ENCODE results near the gene SLC22A7.

The SLC22A7 gene

GRCh38 chr6:43331470-43331869, 33.4 kb downstream of the SLC22A7 start (continued):
- no peak for TF ChIP-seq ZNF366 (tag by site-specific recombination; conservative IDR thresholded peaks at IDR 0.05)
- TF ChIP-seq ZNF23 (tag by site-specific recombination; IDR thresholded peaks at IDR 0.05; ENCODE audit: borderline replicate concordance), result no peak
- TF ChIP-seq REST (tag by site-specific recombination; IDR thresholded peaks at IDR 0.05), result no peak
- no peak for TF ChIP-seq ZNF488 (tag by site-specific recombination; IDR thresholded peaks at IDR 0.05)
- no peak for TF ChIP-seq ZNF585B (tag by site-specific recombination; IDR thresholded peaks at IDR 0.05)
- no peak for TF ChIP-seq ZNF169 (tag by site-specific recombination; IDR thresholded peaks at IDR 0.05)

- no peak overlapping the region for H3K27ac ChIP-seq (ENCODE audit: extremely low read depth, low read depth, low read length)
- CTCF ChIA-PET, result interaction anchor here (0.6 kb wide), 1 partner anchor 103 kb away, joined by 3 read pairs; no protein-coding TSS in a partner anchor
- no peaks in the 10 kb centered on the region for H3K9me3 ChIP-seq (ENCODE audit: control insufficient read depth, insufficient read depth, low read depth, low read length)
- H3K4me3 ChIP-seq (ENCODE audit: low read depth, low read length), result no peak overlapping the region
- peaks cover 3% of the 10 kb centered on the region; the same call in 1 of the 2 replicates for H3K4me1 ChIP-seq (ENCODE audit: control insufficient read depth, insufficient read depth, low read length)
- POLR2A ChIA-PET, result no interaction called here
- peaks cover 0 to 6% of the 10 kb centered on the region in 2 experiments; a peak in 1 of 3 replicates for H3K36me3 ChIP-seq (ENCODE audit: control insufficient read depth in 2 of 2, insufficient read depth in 1 of 2, low read length in 2 of 2)
- no peak for TF ChIP-seq ZBTB11 (tag by site-specific recombination; conservative IDR thresholded peaks at IDR 0.05; ENCODE audit: low read depth)
- no peak for TF ChIP-seq ZNF677 (tag by site-specific recombination; IDR thresholded peaks at IDR 0.05)
- no peak for TF ChIP-seq ZNF548 (tag by site-specific recombination; IDR thresholded peaks at IDR 0.05)
- TF ChIP-seq ZNF544 (tag by site-specific recombination; IDR thresholded peaks at IDR 0.05), result no peak
These were observed 33.8 kb downstream of the SLC22A7 start for GRCh38 chr6:43331891-43332290.

DNA sequence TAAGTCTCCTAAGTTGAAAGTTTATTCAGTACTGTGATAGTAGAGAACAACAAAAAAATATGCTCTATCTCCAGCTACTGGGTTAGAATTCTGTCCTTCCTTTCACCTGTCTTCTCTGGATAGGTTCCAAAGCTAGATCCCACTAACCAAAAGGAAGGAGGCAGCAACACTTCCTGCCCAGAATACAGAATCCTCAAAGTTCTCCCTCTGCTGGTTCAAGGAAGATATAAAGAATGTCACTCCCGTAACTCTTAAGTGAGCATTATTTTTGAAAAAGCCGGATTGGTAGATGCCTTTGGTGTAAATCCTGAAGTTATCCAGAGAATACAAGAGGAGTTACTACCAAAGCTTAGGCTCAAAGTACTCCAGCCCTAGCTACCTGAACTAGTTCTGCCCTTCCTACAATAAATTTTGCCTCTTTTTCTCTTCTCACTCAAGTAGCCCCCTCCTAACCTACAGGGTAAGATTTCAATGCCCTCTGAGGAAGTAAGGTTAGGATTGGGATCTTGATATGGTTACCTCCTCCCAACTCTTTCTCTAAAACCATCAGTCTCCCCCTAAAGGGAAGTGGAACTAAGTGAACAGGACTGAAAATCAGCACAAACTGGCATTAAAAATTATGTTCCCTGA, 36.5 kb downstream of the SLC22A7 start:
- POLR2A ChIA-PET, result interaction anchor here (0.7 to 1.7 kb wide), 3 partner anchors 12 to 112 kb away, joined by 3 to 4 read pairs (median 3); no protein-coding TSS in a partner anchor
- CTCF ChIA-PET, result interaction anchor here (0.7 to 3.7 kb wide), 49 partner anchors 8 to 684 kb away, joined by 3 to 83 read pairs (median 5); partner anchors contain the start of genes DNPH1, LRRC73, POLR1C and SLC22A7
- Histone ChIP-seq H3K4me1 (ENCODE audit: control insufficient read depth, insufficient read depth, low read length) (peaks cover 3% of the 10 kb centered on the region; the same call in 1 of the 2 replicates), H3K27ac (ENCODE audit: extremely low read depth, low read depth, low read length) (no peak overlapping the region), H3K4me3 (ENCODE audit: low read depth, low read length) (no peak overlapping the region), H3K36me3 (ENCODE audit: control insufficient read depth in 2 of 2, insufficient read depth in 1 of 2, low read length in 2 of 2) (peaks cover 4 to 33% of the 10 kb centered on the region in 2 experiments; a peak in 2 of 3 replicates), H3K9me3 (ENCODE audit: control insufficient read depth, insufficient read depth, low read depth, low read length) (no peaks in the 10 kb centered on the region)
- TF ChIP-seq ZNF707 (tag by site-specific recombination; IDR thresholded peaks at IDR 0.05), result no peak
- TF ChIP-seq SP3 (tag by site-specific recombination; IDR thresholded peaks at IDR 0.05), result no peak
- no peak for TF ChIP-seq ZNF768 (tag by site-specific recombination; IDR thresholded peaks at IDR 0.05)
- TF ChIP-seq ZNF394 (tag by site-specific recombination; IDR thresholded peaks at IDR 0.05; ENCODE audit: borderline replicate concordance), result no peak
- TF ChIP-seq ZNF555 (tag by site-specific recombination; conservative IDR thresholded peaks at IDR 0.05), result no peak
- TF ChIP-seq, protein P1, sequence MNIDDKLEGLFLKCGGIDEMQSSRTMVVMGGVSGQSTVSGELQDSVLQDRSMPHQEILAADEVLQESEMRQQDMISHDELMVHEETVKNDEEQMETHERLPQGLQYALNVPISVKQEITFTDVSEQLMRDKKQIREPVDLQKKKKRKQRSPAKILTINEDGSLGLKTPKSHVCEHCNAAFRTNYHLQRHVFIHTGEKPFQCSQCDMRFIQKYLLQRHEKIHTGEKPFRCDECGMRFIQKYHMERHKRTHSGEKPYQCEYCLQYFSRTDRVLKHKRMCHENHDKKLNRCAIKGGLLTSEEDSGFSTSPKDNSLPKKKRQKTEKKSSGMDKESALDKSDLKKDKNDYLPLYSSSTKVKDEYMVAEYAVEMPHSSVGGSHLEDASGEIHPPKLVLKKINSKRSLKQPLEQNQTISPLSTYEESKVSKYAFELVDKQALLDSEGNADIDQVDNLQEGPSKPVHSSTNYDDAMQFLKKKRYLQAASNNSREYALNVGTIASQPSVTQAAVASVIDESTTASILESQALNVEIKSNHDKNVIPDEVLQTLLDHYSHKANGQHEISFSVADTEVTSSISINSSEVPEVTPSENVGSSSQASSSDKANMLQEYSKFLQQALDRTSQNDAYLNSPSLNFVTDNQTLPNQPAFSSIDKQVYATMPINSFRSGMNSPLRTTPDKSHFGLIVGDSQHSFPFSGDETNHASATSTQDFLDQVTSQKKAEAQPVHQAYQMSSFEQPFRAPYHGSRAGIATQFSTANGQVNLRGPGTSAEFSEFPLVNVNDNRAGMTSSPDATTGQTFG (tag by site-specific recombination; IDR thresholded peaks at IDR 0.05; ENCODE audit: borderline replicate concordance), result no peak
- 0 out of 2 replicates have a peak, but pooled peaks have one; percentile 42 for TF ChIP-seq IKZF3 (tag by site-specific recombination; IDR thresholded peaks at IDR 0.05)
- no peak for TF ChIP-seq ZNF791 (tag by site-specific recombination; IDR thresholded peaks at IDR 0.05)
- no peak for TF ChIP-seq BCL11A (tag by site-specific recombination; IDR thresholded peaks at IDR 0.05; ENCODE audit: low read depth)
- TF ChIP-seq ZNF692 (tag by site-specific recombination; IDR thresholded peaks at IDR 0.05), result no peak

Measured in HEK293 (cell line).